ENCODE data around the gene RUVBL2.

RUVBL2 gene

GRCh38 chr19:48955308-48955958 is 38.3 kb upstream of the RUVBL2 start:
- Histone ChIP-seq H3K9me3 (ENCODE audit: low read length) (no peaks in the 10 kb centered on the region), H3K27me3 (ENCODE audit: control insufficient read depth in 1 of 2, insufficient read depth in 2 of 2, low read length in 2 of 2) (no peaks in the 10 kb centered on the region), H3K27ac (ENCODE audit: low read depth, low read length) (peak overlapping the region; percentile 97), H3K9ac (ENCODE audit: low read length) (peak overlapping the region; percentile 86), H3K36me3 (ENCODE audit: insufficient read depth, low read length) (peaks cover 7% of the 10 kb centered on the region), H3K4me3 (ENCODE audit: low read depth in 1 of 2, low read length in 2 of 2) (peak overlapping the region; percentile 94 to 96), H3K4me1 (ENCODE audit: insufficient read depth, low read length) (peaks cover 12% of the 10 kb centered on the region)

- Histone ChIP-seq H3K9me3 (ENCODE audit: low read length) (no peaks in the 10 kb centered on the region), H3K27ac (ENCODE audit: low read depth, low read length) (no peak overlapping the region), H3K36me3 (ENCODE audit: insufficient read depth, low read length) (peaks cover 7% of the 10 kb centered on the region), H3K4me3 (ENCODE audit: low read depth in 1 of 2, low read length in 2 of 2) (no peak overlapping the region), H3K9ac (ENCODE audit: low read length) (no peak overlapping the region), H3K4me1 (ENCODE audit: insufficient read depth, low read length) (peaks cover 13% of the 10 kb centered on the region), H3K27me3 (ENCODE audit: control insufficient read depth in 1 of 2, insufficient read depth in 2 of 2, low read length in 2 of 2) (no peaks in the 10 kb centered on the region)
Measured at GRCh38 chr19:48958006-48958405, 35.7 kb upstream of the RUVBL2 start.

- Histone ChIP-seq H3K36me3 (ENCODE audit: insufficient read depth, low read length) (peaks cover 7% of the 10 kb centered on the region), H3K9ac (ENCODE audit: low read length) (no peak overlapping the region), H3K4me3 (ENCODE audit: low read depth in 1 of 2, low read length in 2 of 2) (no peak overlapping the region), H3K4me1 (ENCODE audit: insufficient read depth, low read length) (peaks cover 29% of the 10 kb centered on the region), H3K27ac (ENCODE audit: low read depth, low read length) (no peak overlapping the region), H3K9me3 (ENCODE audit: low read length) (no peaks in the 10 kb centered on the region), H3K27me3 (ENCODE audit: control insufficient read depth in 1 of 2, insufficient read depth in 2 of 2, low read length in 2 of 2) (no peaks in the 10 kb centered on the region)
Measured at GRCh38 chr19:48959341-48960239, 34.1 kb upstream of the RUVBL2 start.

GRCh38 chr19:48961051-48961649 is 32.5 kb upstream of the RUVBL2 start:
- Histone ChIP-seq H3K4me1 (ENCODE audit: insufficient read depth, low read length) (peaks cover 22% of the 10 kb centered on the region), H3K36me3 (ENCODE audit: insufficient read depth, low read length) (peaks cover 5% of the 10 kb centered on the region), H3K9me3 (ENCODE audit: low read length) (no peaks in the 10 kb centered on the region)

DNA sequence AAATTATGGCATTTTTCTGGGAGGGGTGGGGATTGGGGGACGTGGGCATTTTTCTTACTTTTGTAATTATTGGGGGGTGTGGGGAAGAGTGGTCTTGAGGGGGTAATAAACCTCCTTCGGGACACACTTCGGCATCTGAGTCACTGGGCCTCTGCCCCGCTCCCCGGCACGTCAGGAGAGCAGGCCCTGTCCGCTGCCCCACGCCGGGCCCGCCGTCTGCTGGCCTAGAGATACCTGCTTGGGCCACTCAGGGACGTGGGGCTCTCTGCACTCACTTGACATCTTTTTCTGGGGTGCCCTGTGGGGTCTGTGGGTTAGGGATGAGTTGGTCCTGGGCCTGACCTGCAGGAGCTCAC is 32.0 kb upstream of the RUVBL2 start:
- Histone ChIP-seq H3K9ac (ENCODE audit: low read length) (no peak overlapping the region), H3K4me1 (ENCODE audit: insufficient read depth, low read length) (peaks cover 26% of the 10 kb centered on the region), H3K9me3 (ENCODE audit: low read length) (no peaks in the 10 kb centered on the region), H3K4me3 (ENCODE audit: low read depth in 1 of 2, low read length in 2 of 2) (no peak overlapping the region), H3K36me3 (ENCODE audit: insufficient read depth, low read length) (peaks cover 8% of the 10 kb centered on the region), H3K27ac (ENCODE audit: low read depth, low read length) (peak overlapping the region; percentile 32), H3K27me3 (ENCODE audit: control insufficient read depth in 1 of 2, insufficient read depth in 2 of 2, low read length in 2 of 2) (no peaks in the 10 kb centered on the region)

More at GRCh38 chr19:48961051-48961649, 32.5 kb upstream of the RUVBL2 start:
- Histone ChIP-seq H3K27ac (ENCODE audit: low read depth, low read length) (peak overlapping the region; percentile 34), H3K4me3 (ENCODE audit: low read depth in 1 of 2, low read length in 2 of 2) (no peak overlapping the region), H3K27me3 (ENCODE audit: control insufficient read depth in 1 of 2, insufficient read depth in 2 of 2, low read length in 2 of 2) (no peaks in the 10 kb centered on the region), H3K9ac (ENCODE audit: low read length) (no peak overlapping the region)

DNA sequence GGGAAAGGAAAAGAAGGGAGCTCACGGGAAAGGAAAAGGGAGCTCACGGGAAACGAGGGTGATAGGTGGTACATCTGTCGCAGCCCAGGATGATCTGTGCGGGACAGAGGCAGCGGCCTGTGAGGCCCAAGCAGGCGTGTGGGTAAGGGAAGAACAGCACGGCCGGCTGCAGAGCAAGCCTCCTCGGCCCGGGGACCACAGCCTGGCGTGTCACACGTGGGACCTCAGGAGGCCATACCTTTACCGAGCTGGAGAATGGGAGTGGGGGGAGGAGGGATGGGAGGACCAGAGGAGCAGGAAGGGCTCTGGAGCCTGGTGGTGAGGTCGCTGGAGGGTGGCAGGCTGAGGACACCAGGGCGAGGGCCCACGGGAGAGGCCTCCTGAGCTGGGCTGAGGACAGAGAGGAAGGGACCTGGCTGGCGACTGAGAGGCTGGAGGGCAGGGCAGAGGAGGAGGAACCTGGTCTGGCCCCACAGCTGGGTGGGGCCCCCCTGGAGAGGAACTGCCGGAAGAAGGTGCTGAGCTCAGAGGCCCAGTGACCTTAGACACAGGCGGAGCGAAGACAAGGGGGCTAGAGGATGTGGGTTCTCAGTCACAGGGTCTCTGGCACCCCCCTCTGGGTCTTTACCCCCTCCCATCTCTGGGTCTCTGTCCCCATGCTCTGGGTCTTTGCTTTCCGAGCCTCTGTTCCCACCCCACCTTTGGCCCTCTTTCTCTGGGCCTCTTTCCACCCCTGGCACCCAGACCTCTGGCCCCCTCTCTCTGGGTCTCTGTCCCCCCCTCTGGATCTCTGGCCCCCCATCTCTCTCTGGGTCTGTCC is 31.4 kb upstream of the RUVBL2 start:
- no peak overlapping the region for H3K4me3 ChIP-seq (ENCODE audit: low read depth in 1 of 2, low read length in 2 of 2)
- H3K27me3 ChIP-seq (ENCODE audit: control insufficient read depth in 1 of 2, insufficient read depth in 2 of 2, low read length in 2 of 2), result no peaks in the 10 kb centered on the region
- H3K4me1 ChIP-seq (ENCODE audit: insufficient read depth, low read length), result peaks cover 32% of the 10 kb centered on the region
- H3K9me3 ChIP-seq (ENCODE audit: low read length), result no peaks in the 10 kb centered on the region
- peaks cover 14% of the 10 kb centered on the region for H3K36me3 ChIP-seq (ENCODE audit: insufficient read depth, low read length)
- H3K9ac ChIP-seq (ENCODE audit: low read length), result no peak overlapping the region
- peak overlapping the region; percentile 32 for H3K27ac ChIP-seq (ENCODE audit: low read depth, low read length)

GRCh38 chr19:48962849-48963165 is 30.9 kb upstream of the RUVBL2 start:
- Histone ChIP-seq H3K4me1 (ENCODE audit: insufficient read depth, low read length) (peaks cover 37% of the 10 kb centered on the region), H3K4me3 (ENCODE audit: low read depth in 1 of 2, low read length in 2 of 2) (no peak overlapping the region), H3K27me3 (ENCODE audit: control insufficient read depth in 1 of 2, insufficient read depth in 2 of 2, low read length in 2 of 2) (no peaks in the 10 kb centered on the region), H3K27ac (ENCODE audit: low read depth, low read length) (peak overlapping the region; percentile 32), H3K9me3 (ENCODE audit: low read length) (no peaks in the 10 kb centered on the region), H3K36me3 (ENCODE audit: insufficient read depth, low read length) (peaks cover 19% of the 10 kb centered on the region), H3K9ac (ENCODE audit: low read length) (no peak overlapping the region)

- Histone ChIP-seq H3K4me3 (ENCODE audit: low read depth in 1 of 2, low read length in 2 of 2) (peak overlapping the region; percentile 17 to 54), H3K4me1 (ENCODE audit: insufficient read depth, low read length) (peaks cover 42% of the 10 kb centered on the region), H3K27ac (ENCODE audit: low read depth, low read length) (peak overlapping the region; percentile 92), H3K9me3 (ENCODE audit: low read length) (no peaks in the 10 kb centered on the region), H3K27me3 (ENCODE audit: control insufficient read depth in 1 of 2, insufficient read depth in 2 of 2, low read length in 2 of 2) (no peaks in the 10 kb centered on the region), H3K36me3 (ENCODE audit: insufficient read depth, low read length) (peaks cover 22% of the 10 kb centered on the region), H3K9ac (ENCODE audit: low read length) (peak overlapping the region; percentile 71)
Measured at GRCh38 chr19:48963371-48964204, 30.1 kb upstream of the RUVBL2 start.

- H3K27ac ChIP-seq (ENCODE audit: low read depth, low read length), result peak overlapping the region; percentile 92
- H3K27me3 ChIP-seq (ENCODE audit: control insufficient read depth in 1 of 2, insufficient read depth in 2 of 2, low read length in 2 of 2), result no peaks in the 10 kb centered on the region
- peak overlapping the region; percentile 16 for H3K9ac ChIP-seq (ENCODE audit: low read length)
- H3K4me3 ChIP-seq (ENCODE audit: low read depth in 1 of 2, low read length in 2 of 2), result peak overlapping the region; percentile 17 to 54
- H3K4me1 ChIP-seq (ENCODE audit: insufficient read depth, low read length), result peaks cover 42% of the 10 kb centered on the region
- peaks cover 22% of the 10 kb centered on the region for H3K36me3 ChIP-seq (ENCODE audit: insufficient read depth, low read length)
- no peaks in the 10 kb centered on the region for H3K9me3 ChIP-seq (ENCODE audit: low read length)
Measured at GRCh38 chr19:48964205-48965039, 29.3 kb upstream of the RUVBL2 start.
